ENCODE results near the gene ENTPD8.
"Not testable (repeated sequence)": the region's sequence is repeated elsewhere in the genome, so short reads cannot be mapped to it uniquely, and the experiment has no call there.

The ENTPD8 gene

GRCh38 chr9:137458194-137459151 lies 17.3 kb upstream of the ENTPD8 start:
- peak overlapping the region; percentile 47 for H3K4me3 ChIP-seq (ENCODE audit: low read depth, low read length)

- H3K4me3 ChIP-seq (ENCODE audit: low read depth, low read length): no peak overlapping the region
Measured at GRCh38 chr9:137457406-137458193, 16.4 kb upstream of the ENTPD8 start.

GRCh38 chr9:137456864-137457405 lies 15.8 kb upstream of the ENTPD8 start:
- H3K4me3 ChIP-seq (ENCODE audit: low read depth, low read length): no peak overlapping the region

GRCh38 chr9:137456061-137456863 lies 15.1 kb upstream of the ENTPD8 start:
- H3K4me3 ChIP-seq (ENCODE audit: low read depth, low read length): no peak overlapping the region

GRCh38 chr9:137455359-137455991 lies 14.3 kb upstream of the ENTPD8 start:
- H3K4me3 ChIP-seq (ENCODE audit: low read depth, low read length): no peak overlapping the region

GRCh38 chr9:137454597-137455358 lies 13.6 kb upstream of the ENTPD8 start:
- peak overlapping the region; percentile 24 for H3K4me3 ChIP-seq (ENCODE audit: low read depth, low read length)

GRCh38 chr9:137454145-137454596 lies 13.0 kb upstream of the ENTPD8 start:
- H3K4me3 ChIP-seq (ENCODE audit: low read depth, low read length): peak overlapping the region; percentile 24

- peak overlapping the region; percentile 17 for H3K4me3 ChIP-seq (ENCODE audit: low read depth, low read length)
Measured at GRCh38 chr9:137453643-137454081, 12.5 kb upstream of the ENTPD8 start.

- no peak overlapping the region for H3K4me3 ChIP-seq (ENCODE audit: low read depth, low read length)
Measured at GRCh38 chr9:137452761-137453642, 11.8 kb upstream of the ENTPD8 start.

- no peak overlapping the region for H3K4me3 ChIP-seq (ENCODE audit: low read depth, low read length)
Measured at GRCh38 chr9:137452006-137452760, 11.0 kb upstream of the ENTPD8 start.

GRCh38 chr9:137451264-137452005 lies 10.3 kb upstream of the ENTPD8 start:
- H3K4me3 ChIP-seq (ENCODE audit: low read depth, low read length): not testable (repeated sequence)

GRCh38 chr9:137450539-137451222 lies 9.5 kb upstream of the ENTPD8 start:
- H3K4me3 ChIP-seq (ENCODE audit: low read depth, low read length): not testable (repeated sequence)

- no peak overlapping the region for H3K4me3 ChIP-seq (ENCODE audit: low read depth, low read length)
Measured at GRCh38 chr9:137449931-137450538, 8.9 kb upstream of the ENTPD8 start.

GRCh38 chr9:137449081-137449844 lies 8.1 kb upstream of the ENTPD8 start:
- H3K4me3 ChIP-seq (ENCODE audit: low read depth, low read length): no peak overlapping the region

- H3K4me3 ChIP-seq (ENCODE audit: low read depth, low read length): no peak overlapping the region
Measured at GRCh38 chr9:137448602-137448962, 7.4 kb upstream of the ENTPD8 start.
